GM12878 (cell line): ENCODE data around the gene YWHAH. TPM values are rescaled to one million over a fixed set of nuclear protein-coding genes. Genes with fewer than 3 reads are reported as not detected.
A peak's percentile ranks its signal among the peaks of the same experiment; 100 is the strongest.

Experiments
- ATAC-seq: fragments of 200-7000 bp; cut with Tn5 transposase; 3 replicates; pipeline ENCODE4 v1.9.1; 2020; ENCODE audit warnings: mild to moderate bottlenecking, moderate library complexity
- BruUV-seq: library from RNA; stranded (reverse); fragments of 400-500 nt; replicated peaks from 2 replicates; lab custom pipeline; 2021; lab: Mats Ljungman, UMichigan
- CTCF ChIA-PET: fragments of 300-600 bp; sonication (Branson Sonifier 250); formaldehyde crosslinking; extraction: SDS; loops from one replicate; lab custom pipeline; 2021; ENCODE audit warnings: inconsistent platforms; lab: Yijun Ruan, JAX
- POLR2A ChIA-PET: fragments of 350-600 bp; formaldehyde crosslinking; extraction: SDS; loops from one replicate; lab custom pipeline; 2021; ENCODE audit warnings: inconsistent platforms; lab: Charles Lee
- RAD21 ChIA-PET: fragments of 300-600 bp; sonication (Branson Sonifier 250); formaldehyde crosslinking; loops from one replicate; lab custom pipeline; 2023; ENCODE audit warnings: antibody characterized with exemption; ENCODE audit not compliant: unreplicated experiment; lab: Charles Lee
- SMC1A ChIA-PET: fragments of 300-600 bp; sonication (Branson Sonifier 250); formaldehyde crosslinking; loops from one replicate; lab custom pipeline; 2023; ENCODE audit not compliant: unreplicated experiment, uncharacterized antibody; lab: Charles Lee
- DNase-seq: peaks from one replicate; pipeline ENCODE4 v3.0.0-alpha.2; 2011; ENCODE audit warnings: low read depth, low spot score
- FAIRE-seq: peaks from 3 replicates; lab custom pipeline; 2011; peaks lifted over from hg19 to GRCh38; lab: Jason Lieb, UNC
- H2AFZ ChIP-seq: 2 replicates; pipeline ENCODE4 v1.6.0; 2011; ENCODE audit warnings: low read depth, low read length, control low read depth; ENCODE audit not compliant: control insufficient read depth
- H3K27ac ChIP-seq: 2 replicates; pipeline ENCODE4 v1.5.1; 2011; ENCODE audit warnings: control low read depth; ENCODE audit not compliant: control insufficient read depth, insufficient read depth
- H3K27me3 ChIP-seq, 2 experiments: replicated peaks in 1 of 2; 2 replicates each; pipeline versions ENCODE4 v1.6.0 to v1.6.1; 2011; ENCODE audit warnings: low read length in 1 of 2; ENCODE audit not compliant: control insufficient read depth in 2 of 2, insufficient read depth in 2 of 2
- H3K36me3 ChIP-seq, 2 experiments: 2 replicates each; pipeline ENCODE4 v1.5.1; 2011; ENCODE audit warnings: low read length in 1 of 2; ENCODE audit not compliant: control insufficient read depth in 2 of 2, insufficient read depth in 2 of 2
- H3K4me1 ChIP-seq: 2 replicates; pipeline ENCODE4 v1.6.1; 2011; ENCODE audit warnings: mild to moderate bottlenecking, low read length, moderate library complexity, mixed read lengths; ENCODE audit not compliant: control insufficient read depth, insufficient read depth
- H3K4me2 ChIP-seq: 2 replicates; pipeline ENCODE4 v1.6.0; 2011; ENCODE audit warnings: control low read depth; ENCODE audit not compliant: control insufficient read depth, insufficient read depth
- H3K4me3 ChIP-seq: fragments of 200-600 bp; sonication (generic); 2 replicates; pipeline ENCODE4 v1.5.1; 2016
- H3K79me2 ChIP-seq: 2 replicates; pipeline ENCODE4 v1.6.0; 2011; ENCODE audit warnings: low read length; ENCODE audit not compliant: control insufficient read depth, insufficient read depth
- H3K9ac ChIP-seq: 2 replicates; pipeline ENCODE4 v1.8.0; 2011; ENCODE audit warnings: low read length, control low read depth, mixed read lengths; ENCODE audit not compliant: control insufficient read depth, insufficient read depth
- H3K9me3 ChIP-seq: replicated peaks from 3 replicates; pipeline ENCODE4 v1.5.1; 2011; ENCODE audit warnings: mild to moderate bottlenecking, low read length; ENCODE audit not compliant: control insufficient read depth, insufficient read depth
- H4K20me1 ChIP-seq: 2 replicates; pipeline ENCODE4 v1.6.0; 2011; ENCODE audit not compliant: control insufficient read depth, insufficient read depth
- ETV6 ChIP-seq, 2 experiments: fragments of 450-650 bp in 1 of 2; IDR thresholded peaks in 1 of 2; conservative IDR thresholded peaks in 1 of 2; 2 replicates each; pipeline ENCODE4 v1.6.1; 2014; ENCODE audit warnings: antibody characterized with exemption in 1 of 2, borderline replicate concordance in 1 of 2, low read depth in 1 of 2, mild to moderate bottlenecking in 1 of 2, moderate library complexity in 1 of 2
- GATAD2B ChIP-seq: fragments of 450-650 bp; conservative IDR thresholded peaks from 2 replicates; pipeline ENCODE4 v1.6.1; 2017; ENCODE audit warnings: low read depth, mild to moderate bottlenecking, moderate library complexity
- IRF3 ChIP-seq: fragments of 450-650 bp; IDR thresholded peaks from 2 replicates; pipeline ENCODE4 v1.6.1; 2014; ENCODE audit warnings: mild to moderate bottlenecking
- KLF5 ChIP-seq: fragments of 450-650 bp; IDR thresholded peaks from 2 replicates; pipeline ENCODE4 v1.6.1; 2014; ENCODE audit warnings: mild to moderate bottlenecking; ENCODE audit not compliant: partially characterized antibody
- LARP7 ChIP-seq: fragments of 450-650 bp; IDR thresholded peaks from 2 replicates; pipeline ENCODE4 v1.6.1; 2017; ENCODE audit warnings: mild to moderate bottlenecking
- MLLT1 ChIP-seq: fragments of 450-650 bp; IDR thresholded peaks from 2 replicates; pipeline ENCODE4 v1.6.1; 2016; ENCODE audit warnings: mild to moderate bottlenecking
- NFXL1 ChIP-seq: fragments of 450-650 bp; IDR thresholded peaks from 2 replicates; pipeline ENCODE4 v1.6.1; 2017; ENCODE audit warnings: antibody characterized with exemption, mild to moderate bottlenecking, borderline replicate concordance
- NFYA ChIP-seq: IDR thresholded peaks from 2 replicates; pipeline ENCODE4 v1.6.1; 2011; ENCODE audit warnings: low read depth, mild to moderate bottlenecking, low read length, improper control_type of control experiment, borderline replicate concordance
- RELA ChIP-seq: fragments of 450-650 bp; IDR thresholded peaks from 2 replicates; pipeline ENCODE4 v1.8.0; 2014; ENCODE audit warnings: borderline replicate concordance; ENCODE audit not compliant: partially characterized antibody
- SKIL ChIP-seq: fragments of 450-650 bp; IDR thresholded peaks from 2 replicates; pipeline ENCODE4 v1.6.1; 2017; ENCODE audit warnings: mild to moderate bottlenecking, low read depth, inconsistent platforms; ENCODE audit not compliant: poor library complexity, severe bottlenecking
- SMAD1 ChIP-seq: fragments of 450-650 bp; IDR thresholded peaks from 2 replicates; pipeline ENCODE4 v1.6.1; 2018; ENCODE audit warnings: mild to moderate bottlenecking, low read depth; ENCODE audit not compliant: partially characterized antibody
- SP1 ChIP-seq: IDR thresholded peaks from one replicate; pipeline ENCODE4 v1.6.1; 2011; ENCODE audit warnings: low read depth, low read length
- SPI1 ChIP-seq: IDR thresholded peaks from 2 replicates; pipeline ENCODE4 v1.6.1; 2011; ENCODE audit warnings: low read depth, mild to moderate bottlenecking, low read length, moderate library complexity, borderline replicate concordance; ENCODE audit not compliant: insufficient read depth
- TAF1 ChIP-seq: IDR thresholded peaks from 2 replicates; pipeline ENCODE4 v1.6.1; 2011; ENCODE audit warnings: mild to moderate bottlenecking, low read depth, low read length, borderline replicate concordance
- TARDBP ChIP-seq: IDR thresholded peaks from 2 replicates; pipeline ENCODE4 v1.6.1; 2016; ENCODE audit warnings: borderline replicate concordance
- TCF7 ChIP-seq: IDR thresholded peaks from 2 replicates; pipeline ENCODE4 v1.6.1; 2014; ENCODE audit warnings: antibody characterized with exemption, borderline replicate concordance
- ZNF217 ChIP-seq: fragments of 450-650 bp; IDR thresholded peaks from 2 replicates; pipeline ENCODE4 v1.6.1; 2017; ENCODE audit warnings: antibody characterized with exemption, mild to moderate bottlenecking
- ZNF622 ChIP-seq: fragments of 450-650 bp; IDR thresholded peaks from 2 replicates; pipeline ENCODE4 v1.6.1; 2017; ENCODE audit warnings: mild to moderate bottlenecking, inconsistent platforms
- WGBS: methylation state at CpG from one replicate; pipeline ENCODE4 v1.1.6; 2016; ENCODE audit warnings: low lambda C conversion rate; ENCODE audit not compliant: insufficient replicate concordance, insufficient coverage; ENCODE audit errors: missing lambda C conversion rate; 5-methylcytosine and 5-hydroxymethylcytosine counted together
- in situ Hi-C: fragments of 300-500 bp; cut with MboI; formaldehyde crosslinking; loops from 9 replicates; pipeline ENCODE4 v1.14.3; 2018; ENCODE audit warnings: mixed read lengths
- intact Hi-C: fragments of 100-400 bp; cut with micrococcal nuclease; formaldehyde crosslinking; loops from one replicate; pipeline ENCODE4 v1.14.2; 2022; ENCODE audit not compliant: unreplicated experiment
- polyA plus RNA-seq, 11 experiments: library from polyadenylated mRNA; depleted of rRNA in 4 of 11; unstranded in 6 of 11; stranded (reverse) in 5 of 11; fragments of >200 nt; fragmentation: Nextera tagmentation in 4 of 11; fragmentation: Illumina TruSeq in 1 of 11; extraction: Ambion mirVana in 4 of 11; extraction: Trizol in 1 of 11; gene quantifications; 1 replicate in 1 of 11; 2 replicates in 10 of 11; pipeline versions ENCODE4 v1.2.1 to v1.2.3, GENCODE V29; 2011 to 2016; ENCODE audit warnings: inconsistent platforms in 2 of 11, missing spikeins in 2 of 11, low read depth in 1 of 11
- total RNA-seq, 4 experiments: library from RNA; depleted of rRNA in 3 of 4; stranded (reverse); fragments of >200 nt in 3 of 4; fragmentation: Illumina TruSeq in 1 of 4; extraction: Trizol in 1 of 4; gene quantifications; 2 replicates each; pipeline versions ENCODE4 v1.2.1 to v1.2.3, GENCODE V29; 2013 to 2021

Gene YWHAH
- total and polyA plus RNA-seq, 10 of the 15 experiments (the other 5 are each of a cell fraction or from before 2014, with no cell fraction given), result 34.2 to 197 (median 115) TPM

GRCh38 chr22:31915586-31915985, 28.7 kb upstream of the YWHAH start (continued):
- TF ChIP-seq MLLT1, result no peak
- TF ChIP-seq, all 136 proteins: peak for 0

GRCh38 chr22:31917227-31917921, 27.0 kb upstream of the YWHAH start:
- intact Hi-C loops, result loop anchor here (1.0 kb wide), 1 partner anchor 27 kb away; the partner anchor contains the start of gene YWHAH
- peak; percentile 24 for DNase-seq
- no peak for TF ChIP-seq IRF3
- TF ChIP-seq TCF7, result no peak
- no peak for TF ChIP-seq NFXL1
- TF ChIP-seq SKIL, result peak; percentile 79
- TF ChIP-seq TAF1, result no peak
- peak in 1 of 2 experiments; percentile 84; a peak in 2 of 4 replicates for TF ChIP-seq ETV6 (conservative IDR thresholded peaks at IDR 0.05 in 1 of 2, IDR thresholded peaks at IDR 0.05 in 1 of 2; ENCODE audit: borderline replicate concordance in 1 of 2, low read depth in 1 of 2)
- TF ChIP-seq RELA, result peak; percentile 6
- no peak for TF ChIP-seq SMAD1
- peak; percentile 64; the same call in 1 of the 2 replicates for TF ChIP-seq GATAD2B
- TF ChIP-seq NFYA, result no peak
- TF ChIP-seq ZNF622, result no peak
- TF ChIP-seq SPI1, result peak; percentile 98
- TF ChIP-seq KLF5, result no peak
- peak; percentile 32 for TF ChIP-seq SP1
- TF ChIP-seq TARDBP, result no peak
- TF ChIP-seq ZNF217, result no peak
- no peak for TF ChIP-seq LARP7

More at GRCh38 chr22:31917227-31917921, 27.0 kb upstream of the YWHAH start:
- in situ Hi-C loops, result no loop called here
- Histone ChIP-seq H3K27me3 (no peaks in the 10 kb centered on the region), H3K79me2 (no peaks in the 10 kb centered on the region), H3K4me3 (no peak overlapping the region), H3K4me1 (peaks cover 15% of the 10 kb centered on the region), H3K27ac (peak overlapping the region; percentile 55), H3K4me2 (peak overlapping the region; percentile 66), H3K9me3 (no peaks in the 10 kb centered on the region), H2AFZ (no peak overlapping the region), H3K36me3 (no peaks in the 10 kb centered on the region), H3K9ac (no peak overlapping the region; the same call in 1 of the 2 replicates), H4K20me1 (no peaks in the 10 kb centered on the region)
- ATAC-seq (peak; percentile 90), FAIRE-seq (no peak)
- ChIA-PET SMC1A (interaction anchor here (0.7 kb wide), 1 partner anchor 255 kb away, joined by 3 read pairs; the partner anchor contains the start of gene PISD), POLR2A (interaction anchor here (0.6 to 0.7 kb wide), 3 partner anchors 66 to 482 kb away, joined by 3 to 7 read pairs (median 4); no protein-coding TSS in a partner anchor), CTCF (interaction anchor here (1.0 to 2.0 kb wide), 2 partner anchors 24 to 29 kb away, joined by 3 to 6 read pairs; no protein-coding TSS in a partner anchor), RAD21 (no interaction called here)
- BruUV-seq, result no TSS peak
- WGBS, result 0% methylated on average over 17 of the region's 17 CpGs
